Panc1 (cell line): ENCODE data around the gene ZBTB1. TPM values are rescaled to one million over a fixed set of nuclear protein-coding genes. Genes with fewer than 3 reads are reported as not detected.

Source experiments
- ATAC-seq: fragments of 200-7000 bp; cut with Tn5 transposase; 2 replicates; pipeline ENCODE4 v1.9.1; 2020; ENCODE audit warnings: mild to moderate bottlenecking, moderate library complexity
- BruUV-seq: library from RNA; stranded (reverse); fragments of 400-500 nt; replicated peaks from 2 replicates; lab custom pipeline; 2021; lab: Mats Ljungman, UMichigan
- CTCF ChIA-PET: fragments of 300-600 bp; sonication (Branson Sonifier 250); formaldehyde crosslinking; loops from one replicate; lab custom pipeline; 2022; ENCODE audit warnings: antibody characterized with exemption; lab: Charles Lee
- POLR2A ChIA-PET: fragments of 300-600 bp; sonication (Branson Sonifier 250); formaldehyde crosslinking; loops from one replicate; lab custom pipeline; 2022; ENCODE audit warnings: antibody characterized with exemption; lab: Charles Lee
- DNase-seq: peaks from one replicate; pipeline ENCODE4 v3.0.0-alpha.2; 2010; ENCODE audit warnings: low read depth, low spot score
- H3K27ac ChIP-seq: 2 replicates; pipeline ENCODE4 v1.5.1; 2011; ENCODE audit warnings: mild to moderate bottlenecking, low read length, inconsistent platforms
- H3K27me3 ChIP-seq: fragments of 200-500 bp; sonication (Bioruptor generic); 2 replicates; pipeline ENCODE4 v1.6.0; 2014; ENCODE audit warnings: low read length, inconsistent platforms; ENCODE audit not compliant: control insufficient read depth, insufficient read depth
- H3K36me3 ChIP-seq: fragments of 200-500 bp; sonication (Bioruptor generic); 2 replicates; pipeline ENCODE4 v1.5.1; 2014; ENCODE audit warnings: inconsistent platforms, mild to moderate bottlenecking, low read length, moderate library complexity; ENCODE audit not compliant: control insufficient read depth, insufficient read depth
- H3K4me1 ChIP-seq: 2 replicates; pipeline ENCODE4 v1.5.1; 2011; ENCODE audit warnings: inconsistent platforms, mild to moderate bottlenecking, low read length, moderate library complexity; ENCODE audit not compliant: control insufficient read depth, insufficient read depth
- H3K4me3 ChIP-seq, 2 experiments: 2 replicates each; pipeline ENCODE4 v1.5.1; 2011 to 2012; ENCODE audit warnings: low read depth in 2 of 2, low read length in 2 of 2, mild to moderate bottlenecking in 2 of 2, inconsistent platforms in 1 of 2, moderate library complexity in 1 of 2
- H3K9me3 ChIP-seq: fragments of 200-500 bp; sonication (Bioruptor generic); 2 replicates; pipeline ENCODE4 v1.5.1; 2014; ENCODE audit warnings: low read depth, mild to moderate bottlenecking, inconsistent platforms, low read length, moderate library complexity; ENCODE audit not compliant: control insufficient read depth, insufficient read depth
- POLR2AphosphoS5 ChIP-seq: IDR thresholded peaks from 2 replicates; pipeline ENCODE4 v1.6.1; 2012; ENCODE audit warnings: mild to moderate bottlenecking, low read depth, low read length, moderate library complexity
- REST ChIP-seq, 2 experiments: IDR thresholded peaks; 2 replicates each; pipeline ENCODE4 v1.6.1; 2011 to 2012; ENCODE audit warnings: low read depth in 2 of 2, control low read depth in 1 of 2, low read length in 1 of 2, mild to moderate bottlenecking in 1 of 2, moderate library complexity in 1 of 2; ENCODE audit not compliant: insufficient read depth in 1 of 2
- SIN3A ChIP-seq: IDR thresholded peaks from 2 replicates; pipeline ENCODE4 v1.6.1; 2012; ENCODE audit warnings: low read depth, mild to moderate bottlenecking, low read length, moderate library complexity, borderline replicate concordance; ENCODE audit not compliant: insufficient read depth
- TCF7L2 ChIP-seq: IDR thresholded peaks from 2 replicates; pipeline ENCODE4 v1.6.1; 2011; ENCODE audit warnings: mild to moderate bottlenecking, low read depth, low read length, inconsistent platforms
- in situ Hi-C: cut with HindIII; loops from 2 replicates; pipeline ENCODE4 v1.10.0; 2016; ENCODE audit warnings: low sequenced_read_pairs, low pct_unique_long_range_greater_than_20kb
- intact Hi-C: fragments of 100-400 bp; cut with micrococcal nuclease; formaldehyde crosslinking; loops from one replicate; pipeline ENCODE4 v1.10.0; 2022; ENCODE audit not compliant: unreplicated experiment
- total RNA-seq: library from RNA; stranded (reverse); gene quantifications from one replicate; pipeline ENCODE4 v1.2.1, GENCODE V29; 2021; ENCODE audit not compliant: unreplicated experiment
- TF ChIP-seq, protein P1 (sequence below): fragments of 450-650 bp; IDR thresholded peaks from 2 replicates; pipeline ENCODE4 v1.5.1; 2017; ENCODE audit warnings: mild to moderate bottlenecking

Gene ZBTB1
- total RNA-seq, 1 experiment from 2014 or later, result 36.1 TPM

DNA sequence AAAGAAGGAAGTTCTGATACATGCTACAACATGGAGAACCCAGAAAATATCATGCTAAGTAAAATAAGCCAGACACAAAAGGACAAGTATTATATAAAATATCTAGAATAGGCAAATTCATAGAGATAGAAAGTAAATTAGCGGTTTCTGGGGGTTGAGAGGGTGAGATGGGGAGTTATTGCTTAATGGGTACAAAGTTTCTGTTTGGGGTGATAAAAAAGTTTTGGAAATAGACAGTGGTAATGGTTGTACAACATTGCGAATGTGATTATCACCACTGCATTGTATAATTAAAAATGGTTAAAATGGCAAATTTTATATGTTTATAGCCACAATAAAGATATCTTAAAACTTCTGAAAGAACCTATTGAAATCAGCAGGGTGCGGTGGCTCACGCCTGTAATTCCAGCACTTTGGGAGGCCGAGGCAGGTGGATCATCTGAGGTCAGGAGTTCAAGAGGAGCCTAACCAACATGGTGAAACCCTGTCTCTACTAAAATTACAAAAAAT is 15.9 kb upstream of the ZBTB1 start:
- Histone ChIP-seq H3K27me3 (no peaks in the 10 kb centered on the region), H3K4me3 (no peak overlapping the region), H3K4me1 (no peaks in the 10 kb centered on the region), H3K9me3 (no peaks in the 10 kb centered on the region), H3K27ac (no peak overlapping the region), H3K36me3 (peaks cover 10% of the 10 kb centered on the region)
- DNase-seq (no peak), ATAC-seq (no peak)
- TF ChIP-seq, protein P1, sequence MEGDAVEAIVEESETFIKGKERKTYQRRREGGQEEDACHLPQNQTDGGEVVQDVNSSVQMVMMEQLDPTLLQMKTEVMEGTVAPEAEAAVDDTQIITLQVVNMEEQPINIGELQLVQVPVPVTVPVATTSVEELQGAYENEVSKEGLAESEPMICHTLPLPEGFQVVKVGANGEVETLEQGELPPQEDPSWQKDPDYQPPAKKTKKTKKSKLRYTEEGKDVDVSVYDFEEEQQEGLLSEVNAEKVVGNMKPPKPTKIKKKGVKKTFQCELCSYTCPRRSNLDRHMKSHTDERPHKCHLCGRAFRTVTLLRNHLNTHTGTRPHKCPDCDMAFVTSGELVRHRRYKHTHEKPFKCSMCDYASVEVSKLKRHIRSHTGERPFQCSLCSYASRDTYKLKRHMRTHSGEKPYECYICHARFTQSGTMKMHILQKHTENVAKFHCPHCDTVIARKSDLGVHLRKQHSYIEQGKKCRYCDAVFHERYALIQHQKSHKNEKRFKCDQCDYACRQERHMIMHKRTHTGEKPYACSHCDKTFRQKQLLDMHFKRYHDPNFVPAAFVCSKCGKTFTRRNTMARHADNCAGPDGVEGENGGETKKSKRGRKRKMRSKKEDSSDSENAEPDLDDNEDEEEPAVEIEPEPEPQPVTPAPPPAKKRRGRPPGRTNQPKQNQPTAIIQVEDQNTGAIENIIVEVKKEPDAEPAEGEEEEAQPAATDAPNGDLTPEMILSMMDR, result no peak
- no peak for TF ChIP-seq POLR2AphosphoS5
- no peak for TF ChIP-seq REST (IDR thresholded peaks at IDR 0.05; ENCODE audit: insufficient read depth in 1 of 2, low read depth in 2 of 2, low read length in 1 of 2)
- no peak for TF ChIP-seq TCF7L2
- no peak for TF ChIP-seq SIN3A
- ChIA-PET CTCF (no interaction called here), POLR2A (no interaction called here)
- in situ Hi-C loops, result no loop called here
- intact Hi-C loops, result no loop called here
- no TSS peak for BruUV-seq

- Histone ChIP-seq H3K27me3 (no peaks in the 10 kb centered on the region), H3K4me1 (no peaks in the 10 kb centered on the region), H3K27ac (no peak overlapping the region), H3K36me3 (peaks cover 5% of the 10 kb centered on the region), H3K4me3 (no peak overlapping the region), H3K9me3 (no peaks in the 10 kb centered on the region)
- intact Hi-C loops (no loop called here), in situ Hi-C loops (no loop called here)
- no TSS peak for BruUV-seq
- ChIA-PET CTCF (no interaction called here), POLR2A (no interaction called here)
- ATAC-seq (no peak), DNase-seq (no peak)
- no peak for TF ChIP-seq SIN3A
- TF ChIP-seq REST (IDR thresholded peaks at IDR 0.05; ENCODE audit: insufficient read depth in 1 of 2, low read depth in 2 of 2, low read length in 1 of 2), result no peak
- TF ChIP-seq, protein P1, result no peak
- TF ChIP-seq POLR2AphosphoS5, result no peak
- TF ChIP-seq TCF7L2, result no peak
These were observed 12.9 kb upstream of the ZBTB1 start for GRCh38 chr14:64491637-64492036.
